T-helper 9 cell (primary cell): ENCODE data around the gene ZDHHC1.
"Not testable (repeated sequence)": the region's sequence is repeated elsewhere in the genome, so short reads cannot be mapped to it uniquely, and the experiment has no call there.

Experiments
- DNase-seq: peaks from one replicate; pipeline ENCODE4 v3.0.0-alpha.2; 2020

The ZDHHC1 gene

DNA sequence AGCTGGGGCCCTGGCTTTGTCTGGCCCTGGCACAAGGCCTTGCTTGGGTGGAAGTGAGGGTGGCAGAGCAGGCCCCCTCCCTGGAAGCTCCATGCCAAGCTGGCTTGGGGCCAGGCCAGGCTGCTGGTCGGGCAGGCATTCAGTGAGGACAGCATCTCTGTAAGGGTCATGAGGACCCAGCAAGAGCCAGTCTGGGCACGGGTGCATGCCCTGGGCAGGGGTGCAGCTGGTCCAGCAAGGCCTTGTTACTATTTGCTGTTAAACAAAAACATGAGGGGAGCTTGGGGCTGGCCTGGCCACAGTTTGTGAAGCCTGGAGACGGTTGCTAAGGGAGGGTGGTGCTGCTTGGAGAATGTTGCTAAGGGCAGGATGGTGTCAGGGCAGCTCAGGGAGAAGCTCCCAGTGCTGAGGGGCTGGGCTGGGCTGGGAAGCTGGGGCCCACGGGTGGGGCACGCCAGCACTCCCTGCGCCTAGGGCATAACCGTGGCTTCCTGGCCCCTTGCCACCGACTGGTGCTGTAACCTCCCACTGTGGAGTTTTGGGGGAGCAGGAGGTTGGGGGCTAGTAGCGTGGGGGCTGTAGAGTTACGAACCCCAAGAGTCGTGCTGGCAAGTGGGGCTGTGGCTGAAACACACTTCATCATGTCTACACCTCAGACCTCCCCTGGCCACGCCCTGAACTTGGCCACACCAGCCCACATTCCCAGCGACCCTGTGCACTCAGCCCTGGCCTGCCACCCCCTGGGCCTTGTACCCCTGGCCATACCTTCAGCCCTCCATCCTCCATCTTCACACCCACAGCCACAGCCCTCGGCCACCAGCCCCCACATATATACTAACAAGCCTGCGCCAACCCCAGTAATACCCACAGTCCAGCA is 24.6 kb downstream of the ZDHHC1 start:
- DNase-seq, result no peak

- no peak for DNase-seq
These were observed 25.4 kb downstream of the ZDHHC1 start for GRCh38 chr16:67390816-67391423.

GRCh38 chr16:67389911-67390815 is 26.1 kb downstream of the ZDHHC1 start:
- DNase-seq, result no peak

DNA sequence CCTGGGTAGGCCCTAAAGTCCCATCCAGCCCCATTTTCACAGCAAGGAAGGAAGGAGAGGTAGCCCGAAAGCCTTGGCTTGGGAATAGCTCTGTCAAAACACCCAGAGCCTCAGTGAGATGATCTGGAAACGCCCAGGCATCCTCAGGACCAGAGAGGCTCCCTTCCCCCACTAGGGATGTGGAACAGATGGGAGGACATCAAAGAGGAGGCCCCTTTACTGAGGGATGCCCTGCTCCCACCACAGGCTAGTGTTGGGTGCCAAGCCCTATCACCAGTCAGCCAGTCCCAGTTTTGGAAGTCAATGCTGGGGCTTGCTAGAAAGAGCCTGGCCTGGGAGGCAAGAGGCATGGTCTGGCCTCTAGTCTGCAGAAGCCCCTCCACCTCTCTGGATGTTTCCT is 27.7 kb downstream of the ZDHHC1 start:
- DNase-seq, result no peak

DNA sequence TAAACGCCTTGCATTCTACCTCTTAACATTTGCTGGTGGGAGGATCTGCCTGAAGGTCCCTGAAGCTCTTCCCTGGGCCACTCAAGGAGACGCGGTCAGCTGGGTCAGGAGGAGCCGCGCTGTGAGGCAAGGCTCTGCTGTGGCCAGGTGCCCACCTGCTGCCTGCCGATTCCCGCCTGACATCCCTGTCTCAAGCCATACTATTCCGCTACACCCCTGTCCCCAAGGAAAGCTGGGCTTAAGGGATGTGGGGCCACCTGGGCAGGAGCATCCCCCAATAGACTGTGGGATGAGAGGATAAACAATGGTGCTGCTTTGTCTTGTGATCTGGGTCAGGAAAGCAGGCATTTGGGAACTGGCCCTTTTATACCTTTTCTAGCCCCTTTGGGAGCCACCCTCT is 28.1 kb downstream of the ZDHHC1 start:
- no peak for DNase-seq

GRCh38 chr16:67387479-67388079 is 28.7 kb downstream of the ZDHHC1 start:
- no peak for DNase-seq

DNA sequence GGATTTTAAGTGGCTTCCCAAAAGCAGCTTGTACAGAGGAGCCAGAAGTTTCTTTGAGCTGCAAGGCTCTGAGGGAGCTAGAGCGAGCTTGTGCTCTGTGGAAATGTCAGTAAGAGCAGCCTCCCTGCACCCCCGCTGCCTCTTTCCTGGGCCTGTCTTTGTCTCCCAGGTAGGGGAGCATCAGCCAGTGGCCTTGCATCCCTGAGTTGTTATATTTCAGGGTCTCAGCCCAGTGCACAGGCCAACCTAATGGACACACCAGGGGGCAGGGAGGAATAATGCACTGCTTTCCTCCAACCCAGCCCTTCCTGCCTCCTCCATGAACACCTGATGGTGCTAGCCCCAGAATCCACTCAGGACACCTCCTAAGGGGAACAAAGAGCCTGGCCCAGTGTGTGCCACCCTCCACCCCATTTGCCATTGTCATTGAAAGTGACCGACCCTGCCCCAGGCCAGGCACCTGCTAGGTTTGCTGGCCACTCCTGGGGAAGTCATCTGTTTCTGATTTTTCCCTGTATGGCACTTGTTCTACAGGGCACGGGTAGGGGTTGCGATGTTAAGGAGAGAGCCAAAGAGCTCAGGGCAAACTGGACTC is 29.3 kb downstream of the ZDHHC1 start:
- DNase-seq, result no peak

GRCh38 chr16:67384778-67385510 is 31.3 kb downstream of the ZDHHC1 start:
- no peak for DNase-seq

GRCh38 chr16:67383284-67383683 is 33.0 kb downstream of the ZDHHC1 start:
- DNase-seq, result no peak

DNA sequence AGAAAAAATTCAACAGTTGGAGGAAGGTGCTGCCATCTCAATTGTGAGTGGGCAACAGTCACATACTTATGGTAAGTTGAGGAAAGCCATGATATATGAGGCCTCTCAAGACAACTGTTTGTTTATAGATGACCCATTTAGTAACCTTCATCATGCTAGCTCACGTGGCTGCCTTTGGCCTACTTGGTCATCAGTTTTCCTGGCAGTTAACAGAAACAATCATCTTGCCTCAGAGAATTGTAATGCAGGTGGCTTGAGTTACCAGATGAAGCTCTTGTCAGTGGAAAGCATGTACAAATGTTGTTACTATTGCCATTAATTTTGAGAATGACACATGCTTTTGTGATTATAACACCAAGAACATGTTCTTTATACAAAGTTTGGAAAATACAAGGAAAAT is 37.6 kb downstream of the ZDHHC1 start:
- no peak for DNase-seq

DNA sequence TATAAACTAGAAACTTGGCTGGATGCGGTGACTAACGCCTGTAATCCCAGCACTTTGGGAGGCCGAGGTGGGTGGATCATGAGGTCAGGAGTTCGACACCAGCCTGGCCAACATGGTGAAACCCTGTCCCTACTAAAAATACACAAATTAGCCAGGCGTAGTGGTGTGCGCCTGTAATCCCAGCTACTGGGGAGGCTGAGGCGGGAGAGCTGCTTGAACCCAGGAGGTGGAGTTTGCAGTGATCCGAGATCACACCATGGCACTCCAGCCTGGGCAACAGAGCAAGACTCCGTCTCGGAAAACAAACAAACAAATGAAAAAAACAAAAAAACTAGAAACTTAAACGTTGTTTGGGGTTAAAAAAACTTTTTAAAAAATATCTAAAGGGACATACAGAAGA is 40.3 kb downstream of the ZDHHC1 start:
- DNase-seq, result not testable (repeated sequence)

GRCh38 chr16:67372664-67373063 is 43.6 kb downstream of the ZDHHC1 start:
- no peak for DNase-seq

DNA sequence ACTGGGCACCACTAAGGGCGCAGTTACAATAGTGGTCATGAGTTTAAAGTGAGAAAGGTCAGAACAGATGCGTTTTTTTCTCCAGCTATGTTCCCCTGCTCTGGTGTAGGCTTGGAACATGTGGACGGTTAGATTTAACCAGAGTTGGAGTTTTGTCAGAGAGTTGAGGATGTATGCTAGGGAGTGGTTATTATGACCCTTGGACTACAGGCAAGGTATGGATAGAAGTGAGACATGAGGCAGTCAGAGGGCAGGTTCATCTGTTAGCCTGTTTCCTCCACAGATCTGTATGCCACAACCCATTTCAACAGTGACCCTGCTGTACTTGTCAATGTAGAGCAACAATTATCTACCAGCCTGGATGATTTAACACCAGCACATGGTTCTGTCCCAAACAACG is 45.6 kb downstream of the ZDHHC1 start:
- DNase-seq, result no peak

GRCh38 chr16:67364600-67365235 is 51.6 kb downstream of the ZDHHC1 start:
- DNase-seq, result no peak

DNA sequence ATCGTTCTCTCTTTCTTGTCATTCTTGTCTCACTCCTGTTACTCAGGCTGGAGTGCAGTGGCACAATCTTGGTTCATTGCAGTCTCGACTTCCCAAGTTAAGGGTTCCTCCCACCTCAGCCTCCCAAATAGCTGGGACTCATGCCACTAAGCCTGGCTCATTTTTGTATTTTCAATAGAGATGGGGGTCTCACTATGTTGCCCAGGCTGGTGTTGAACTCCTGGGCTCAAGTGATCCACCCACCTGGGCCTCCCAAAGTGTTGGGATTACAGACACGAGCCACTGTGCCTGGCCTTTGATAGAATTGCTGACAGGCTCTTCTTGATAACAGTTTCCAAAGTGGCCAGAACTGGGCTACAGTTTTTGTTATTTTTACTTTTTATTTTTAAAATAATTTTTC is 55.2 kb downstream of the ZDHHC1 start:
- DNase-seq, result no peak

DNA sequence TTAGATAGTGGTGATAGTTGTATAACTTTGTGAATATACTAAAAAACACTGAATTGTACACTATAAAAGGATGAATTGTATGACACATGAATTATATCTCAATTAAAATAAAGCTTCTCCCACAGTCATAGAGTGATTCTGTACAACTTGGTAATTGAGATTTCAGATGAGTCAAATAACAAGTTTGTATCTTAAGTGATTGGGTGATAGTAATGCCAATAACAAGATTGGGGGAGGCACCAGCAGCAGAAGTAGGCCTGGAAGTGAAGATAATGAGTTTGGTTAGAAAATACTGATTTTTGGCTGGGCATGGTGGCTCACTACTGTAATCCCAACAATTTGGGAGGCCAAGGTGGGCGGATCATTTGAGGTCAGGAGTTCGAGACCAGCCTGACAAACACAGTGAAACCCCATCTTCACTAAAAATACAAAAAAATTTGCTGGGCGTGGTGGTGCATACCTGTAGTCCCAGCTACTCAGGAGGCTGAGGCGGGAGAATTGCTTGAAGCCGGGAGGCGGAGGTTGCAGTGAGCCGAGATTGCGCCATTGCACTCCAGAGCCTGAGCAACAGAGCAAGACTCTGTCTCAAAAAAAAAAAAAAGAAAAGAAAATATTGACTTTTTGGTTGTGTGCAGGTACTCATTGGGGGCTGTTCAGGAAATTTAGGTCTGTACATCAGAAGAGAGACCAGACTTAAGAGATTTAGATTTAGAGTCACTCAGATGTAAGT is 56.6 kb downstream of the ZDHHC1 start:
- not testable (repeated sequence) for DNase-seq

GRCh38 chr16:67357561-67357960 is 58.7 kb downstream of the ZDHHC1 start:
- DNase-seq, result no peak

- no peak for DNase-seq
These were observed 59.9 kb downstream of the ZDHHC1 start for GRCh38 chr16:67356396-67356795.

- DNase-seq, result not testable (repeated sequence)
These were observed 63.8 kb downstream of the ZDHHC1 start for GRCh38 chr16:67352463-67352862.

GRCh38 chr16:67350324-67350723 is 66.0 kb downstream of the ZDHHC1 start:
- DNase-seq, result no peak

- DNase-seq, result no peak
These were observed 67.1 kb downstream of the ZDHHC1 start for GRCh38 chr16:67349172-67349571.
